Spleen (tissue), 11 donors: ENCODE results near the gene GABARAPL1. TPM values are rescaled to one million over a fixed set of nuclear protein-coding genes. Genes with fewer than 3 reads are reported as not detected.

Experiments
- DNase-seq: peaks from one replicate; pipeline ENCODE4 v3.0.0-alpha.2; 2020
- H3K27ac ChIP-seq, 8 donors: fragments of 200-600 bp; sonication (generic) in 7 of 8; 1 replicate in 4 of 8; 2 replicates in 4 of 8; pipeline versions ENCODE4 v1.5.0 to v1.8.0; 2016 to 2021; ENCODE audit warnings: inconsistent platforms in 4 of 8, mild to moderate bottlenecking in 4 of 8, moderate library complexity in 1 of 8
- H3K27me3 ChIP-seq, 7 donors: fragments of 200-600 bp; sonication (generic) in 6 of 7; replicated peaks in 1 of 7; 1 replicate in 4 of 7; 2 replicates in 3 of 7; pipeline versions ENCODE4 v1.5.0 to v1.8.0; 2016 to 2021; ENCODE audit warnings: inconsistent platforms in 3 of 7, mild to moderate bottlenecking in 1 of 7
- H3K36me3 ChIP-seq, 6 donors: fragments of 200-600 bp; sonication (generic) in 5 of 6; 1 replicate in 4 of 6; 2 replicates in 2 of 6; pipeline versions ENCODE4 v1.5.0 to v1.8.0; 2016 to 2021; ENCODE audit warnings: inconsistent platforms in 2 of 6
- H3K4me1 ChIP-seq, 6 donors: fragments of 200-600 bp; sonication (generic) in 5 of 6; 1 replicate in 3 of 6; 2 replicates in 3 of 6; pipeline versions ENCODE4 v1.5.0 to v1.8.0; 2016 to 2021; ENCODE audit warnings: inconsistent platforms in 3 of 6
- H3K4me3 ChIP-seq, 8 donors: fragments of 200-600 bp; sonication (generic) in 7 of 8; 1 replicate in 4 of 8; 2 replicates in 4 of 8; pipeline versions ENCODE4 v1.5.0 to v1.8.0; 2016 to 2021; ENCODE audit warnings: inconsistent platforms in 4 of 8, mild to moderate bottlenecking in 4 of 8, moderate library complexity in 2 of 8
- H3K9me3 ChIP-seq, 8 donors: fragments of 200-600 bp; sonication (generic) in 7 of 8; 1 replicate in 4 of 8; 2 replicates in 4 of 8; pipeline versions ENCODE4 v1.5.0 to v1.8.0; 2016 to 2021; ENCODE audit warnings: inconsistent platforms in 4 of 8
- CTCF ChIP-seq, 11 experiments: fragments of 200-600 bp in 7 of 11; fragments of 450-650 bp in 4 of 11; sonication (generic) in 4 of 11; IDR thresholded peaks in 8 of 11; conservative IDR thresholded peaks in 3 of 11; 1 replicate in 7 of 11; 2 replicates in 4 of 11; pipeline versions ENCODE4 v1.4.0 to v1.8.0; 2016 to 2021; ENCODE audit warnings: antibody characterized with exemption in 11 of 11, inconsistent platforms in 4 of 11, mild to moderate bottlenecking in 1 of 11
- POLR2A ChIP-seq, 3 donors: fragments of 450-650 bp; IDR thresholded peaks; one replicate each; pipeline ENCODE4 v1.5.1; 2017; ENCODE audit warnings: antibody characterized with exemption in 3 of 3, mild to moderate bottlenecking in 1 of 3
- POLR2AphosphoS5 ChIP-seq, 3 donors: sonication (generic); formaldehyde crosslinking; IDR thresholded peaks; one replicate each; pipeline ENCODE4 v1.5.1; 2017; ENCODE audit warnings: antibody characterized with exemption in 3 of 3
- WGBS, 5 donors: extraction: QIAGEN DNeasy Blood & Tissue Kit in 3 of 5; methylation state at CpG; one replicate each; pipeline versions ENCODE4 v1.1.5 to v1.1.7; 2013 to 2018; 5-methylcytosine and 5-hydroxymethylcytosine counted together
- intact Hi-C: fragments of 100-400 bp; cut with DNase I; formaldehyde crosslinking; loops from one replicate; pipeline ENCODE4 v1.15.0; 2023; ENCODE audit warnings: low total_unique reads
- polyA plus RNA-seq, 3 donors: library from polyadenylated mRNA; stranded (reverse); fragments of 200-250 nt; gene quantifications; one replicate each; pipeline ENCODE4 v1.2.1, GENCODE V29; 2013
- total RNA-seq, 7 donors: library from RNA; depleted of rRNA in 3 of 7; stranded (reverse); fragments of >200 nt in 3 of 7; fragmentation: NEBNext Ultra II Directional in 4 of 7; extraction: Animal tissue kit (Norgen Biotek cat#: 25700) in 4 of 7; gene quantifications; one replicate each; pipeline versions ENCODE4 v1.1.0 to v1.2.1, GENCODE V29; 2016 to 2021
- donor health status: healthy with polysubstance abuse.
- donor health status: DM: no; HTN: no; CAD: no; lungs with moderate emphysema.
- donor health status: DM: no; HTN: no; CAD: no.
- donor health status: Bipolar disorder and iron deficiency.
- donor health status: healthy.
- donor health status: DM: no; HTN: no; CAD: no.
- donor health status: DM: yes; HTN: yes; CAD: no.

The GABARAPL1 gene
- total and polyA plus RNA-seq, 10 donors = 10.0 to 79.7 (median 48.5) TPM

GRCh38 chr12:10211940-10212738 is 538 bp upstream of the GABARAPL1 start:
- intact Hi-C loops = no loop called here
- H3K36me3 ChIP-seq = peaks cover 0 to 9% (median 0%) of the 10 kb centered on the region in 6 donors
- H3K27me3 ChIP-seq = peaks cover 0 to 3% (median 0%) of the 10 kb centered on the region in 7 donors
- WGBS, 5 donors = 37 to 42% (median 38%) methylated on average over 40 of the region's 40 CpGs
- H3K4me3 ChIP-seq = peak overlapping the region; percentile 64 to 83 (median 72)
- peaks cover 6 to 45% (median 26%) of the 10 kb centered on the region in 6 donors for H3K4me1 ChIP-seq
- no peaks in the 10 kb centered on the region for H3K9me3 ChIP-seq
- peak; percentile 97 for DNase-seq
- H3K27ac ChIP-seq = peak overlapping the region; percentile 91 to 98 (median 98)
- TF ChIP-seq CTCF (IDR thresholded peaks at IDR 0.05 in 8 of 11, conservative IDR thresholded peaks at IDR 0.05 in 3 of 11) = no peak
- peak; percentile 94 to 97 (median 96) for TF ChIP-seq POLR2AphosphoS5 (IDR thresholded peaks at IDR 0.05)
- peak in 2 of 3 donors; percentile 31 to 54 for TF ChIP-seq POLR2A (IDR thresholded peaks at IDR 0.05)

- intact Hi-C loops = no loop called here
- Histone ChIP-seq H3K27me3 (peaks cover 0 to 3% (median 0%) of the 10 kb centered on the region in 7 donors), H3K27ac (peak overlapping the region; percentile 91 to 98 (median 98)), H3K4me3 (peak overlapping the region; percentile 64 to 83 (median 72)), H3K9me3 (no peaks in the 10 kb centered on the region), H3K36me3 (peaks cover 0 to 17% (median 4%) of the 10 kb centered on the region in 6 donors), H3K4me1 (peaks cover 6 to 45% (median 28%) of the 10 kb centered on the region in 6 donors)
- peak; percentile 88 for DNase-seq
- TF ChIP-seq POLR2AphosphoS5 (IDR thresholded peaks at IDR 0.05) = peak; percentile 35 to 82 (median 74)
- no peak for TF ChIP-seq CTCF (IDR thresholded peaks at IDR 0.05 in 8 of 11, conservative IDR thresholded peaks at IDR 0.05 in 3 of 11)
- TF ChIP-seq POLR2A (IDR thresholded peaks at IDR 0.05) = peak in 1 of 3 donors; percentile 47
- 1 to 2% (median 2%) methylated on average over 45 to 47 of the region's 47 CpGs for WGBS, 5 donors
These were observed 775 bp downstream of the GABARAPL1 start for GRCh38 chr12:10213168-10214135.

GRCh38 chr12:10214136-10214894 is 1.6 kb downstream of the GABARAPL1 start:
- intact Hi-C loops = no loop called here
- TF ChIP-seq POLR2AphosphoS5 (IDR thresholded peaks at IDR 0.05) (no peak), POLR2A (IDR thresholded peaks at IDR 0.05) (no peak), CTCF (IDR thresholded peaks at IDR 0.05 in 8 of 11, conservative IDR thresholded peaks at IDR 0.05 in 3 of 11) (no peak)
- peaks cover 0 to 26% (median 13%) of the 10 kb centered on the region in 6 donors for H3K36me3 ChIP-seq
- peak overlapping the region in 7 of 8 donors; percentile 96 to 98 (median 98) for H3K27ac ChIP-seq
- peaks cover 0 to 3% (median 0%) of the 10 kb centered on the region in 7 donors for H3K27me3 ChIP-seq
- WGBS, 5 donors = 37 to 51% (median 40%) methylated on average over 10 of the region's 10 CpGs
- no peaks in the 10 kb centered on the region for H3K9me3 ChIP-seq
- no peak for DNase-seq
- H3K4me3 ChIP-seq = peak overlapping the region; percentile 64 to 83 (median 72)
- peaks cover 6 to 45% (median 28%) of the 10 kb centered on the region in 6 donors for H3K4me1 ChIP-seq
